Stimulated activated naive CD4-positive, alpha-beta T cell (primary cell): ENCODE measurements around the gene LIMCH1.

ENCODE experiments used
- DNase-seq, 6 experiments: peaks; one replicate each; lab custom pipeline; 2025; lab: John Stamatoyannopoulos, UW

LIMCH1 gene

DNA sequence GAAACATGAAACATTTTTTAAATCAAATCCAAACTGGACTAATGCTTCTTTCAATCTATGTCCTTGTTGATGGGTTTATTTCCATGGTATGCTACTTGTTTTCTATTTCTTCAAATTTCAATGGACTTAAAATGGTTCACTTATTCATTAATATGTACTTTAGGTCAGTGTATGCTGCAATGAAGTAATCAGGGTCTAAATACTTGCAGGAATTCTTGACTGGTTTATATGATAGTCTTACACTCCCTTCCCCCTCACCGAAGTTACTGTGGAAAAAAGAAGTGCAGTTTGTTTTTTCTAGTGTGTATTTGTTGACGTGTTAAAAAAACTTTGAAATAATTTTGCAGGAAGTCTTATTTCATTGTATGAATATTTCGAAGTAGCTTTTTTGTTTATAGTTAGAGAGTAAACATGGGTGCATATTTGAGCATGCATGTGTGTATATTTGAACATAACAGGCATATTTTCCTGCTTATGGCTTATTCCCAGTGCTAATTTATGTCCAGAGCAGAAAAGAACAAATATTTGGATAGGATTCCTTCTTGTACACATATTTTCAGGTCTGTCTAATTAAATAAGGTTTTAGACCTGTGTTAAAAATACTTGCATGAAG, 65.0 kb downstream of the LIMCH1 start:
- no peak for DNase-seq

DNA sequence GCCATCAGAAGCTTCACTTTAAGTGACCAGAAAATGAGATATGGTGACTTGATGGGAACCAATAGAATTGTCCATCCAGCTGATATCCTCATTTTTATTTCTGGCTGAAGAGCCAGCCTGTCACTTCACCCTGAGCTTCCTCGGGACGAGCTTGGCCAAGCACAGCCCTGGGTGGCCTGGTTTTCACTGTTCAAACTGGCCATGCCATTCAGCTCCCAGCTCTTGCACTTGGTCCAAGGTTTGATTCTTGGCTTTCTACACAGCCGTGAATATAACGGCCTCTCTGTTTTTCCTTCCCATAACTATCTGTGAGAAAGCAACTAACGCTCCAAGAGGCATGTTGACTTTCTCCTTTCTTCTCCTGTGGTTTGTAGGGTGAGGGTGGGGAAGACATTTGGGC, 71.9 kb downstream of the LIMCH1 start:
- DNase-seq, result no peak

GRCh38 chr4:41610474-41610873, 72.5 kb downstream of the LIMCH1 start:
- DNase-seq, result no peak

DNA sequence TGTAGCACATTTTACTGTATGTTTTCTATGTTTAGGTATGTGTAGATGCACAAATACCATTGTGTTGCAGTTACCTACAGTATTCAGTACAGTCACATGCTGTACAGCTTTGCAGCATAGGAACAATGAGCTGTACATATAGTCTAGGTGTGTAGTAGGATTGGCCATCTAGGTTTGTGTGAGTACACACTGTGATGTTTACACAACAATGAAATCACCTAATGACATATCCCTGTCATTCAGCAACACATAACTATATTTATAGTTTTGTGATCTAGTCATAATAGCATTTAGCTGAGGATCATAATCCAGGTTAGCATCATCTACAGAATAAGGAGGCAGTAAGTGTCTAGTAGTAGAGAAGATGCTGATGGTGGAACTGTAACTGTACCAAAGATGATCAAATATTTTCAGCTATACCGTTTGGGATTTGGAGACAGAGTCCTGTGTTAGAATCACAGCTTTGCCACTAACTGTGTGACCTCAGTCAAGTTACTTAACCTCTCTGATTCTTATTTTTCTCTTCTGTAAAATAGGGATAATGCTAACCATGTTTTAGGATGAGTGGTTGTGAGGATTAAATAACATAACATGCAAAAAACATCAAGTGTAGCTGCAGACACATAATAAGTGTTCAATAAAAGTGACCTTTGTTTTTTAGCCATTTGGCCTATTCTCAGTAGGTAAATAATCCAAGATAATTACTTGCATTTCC, 73.3 kb downstream of the LIMCH1 start:
- no peak for DNase-seq

GRCh38 chr4:41611881-41612871, 74.2 kb downstream of the LIMCH1 start:
- no peak for DNase-seq

GRCh38 chr4:41613386-41613785, 75.4 kb downstream of the LIMCH1 start:
- DNase-seq, result no peak

- no peak for DNase-seq
Observed at GRCh38 chr4:41613821-41614220, 75.9 kb downstream of the LIMCH1 start.

DNA sequence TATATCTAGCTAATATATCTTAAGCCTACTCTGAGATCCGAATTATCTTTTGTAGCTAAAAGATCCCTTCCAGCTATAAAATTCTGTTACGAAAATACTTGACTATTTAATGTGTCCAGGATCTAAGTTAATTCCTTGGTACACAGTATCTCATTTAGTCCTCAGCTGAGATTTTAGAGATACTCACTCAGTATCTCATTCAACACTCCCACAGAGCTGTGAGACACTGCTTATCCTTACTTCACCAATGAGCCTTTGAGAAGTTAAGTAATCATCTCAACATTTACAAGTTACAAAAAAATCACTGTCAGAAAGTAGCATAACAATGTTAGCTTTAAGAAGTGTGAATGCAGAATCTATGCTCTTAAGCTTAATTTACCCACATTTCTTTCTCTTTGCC, 76.6 kb downstream of the LIMCH1 start:
- DNase-seq, result no peak

DNA sequence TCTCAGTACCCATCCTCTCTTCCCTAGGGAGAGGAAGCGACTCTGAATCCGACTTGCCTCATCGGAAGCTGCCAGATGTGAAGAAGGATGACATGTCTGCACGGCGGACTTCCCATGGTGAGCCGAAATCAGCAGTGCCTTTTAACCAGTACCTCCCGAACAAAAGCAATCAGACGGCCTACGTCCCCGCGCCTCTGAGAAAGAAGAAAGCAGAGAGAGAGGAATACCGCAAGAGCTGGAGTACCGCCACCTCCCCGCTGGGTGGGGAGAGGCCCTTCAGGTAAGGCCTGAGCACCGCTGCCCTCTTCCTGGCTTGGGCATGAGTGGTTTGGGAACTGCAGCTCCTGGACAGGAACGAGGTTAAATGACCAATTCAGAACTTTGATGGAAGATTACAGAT, 81.2 kb downstream of the LIMCH1 start:
- DNase-seq, result no peak

DNA sequence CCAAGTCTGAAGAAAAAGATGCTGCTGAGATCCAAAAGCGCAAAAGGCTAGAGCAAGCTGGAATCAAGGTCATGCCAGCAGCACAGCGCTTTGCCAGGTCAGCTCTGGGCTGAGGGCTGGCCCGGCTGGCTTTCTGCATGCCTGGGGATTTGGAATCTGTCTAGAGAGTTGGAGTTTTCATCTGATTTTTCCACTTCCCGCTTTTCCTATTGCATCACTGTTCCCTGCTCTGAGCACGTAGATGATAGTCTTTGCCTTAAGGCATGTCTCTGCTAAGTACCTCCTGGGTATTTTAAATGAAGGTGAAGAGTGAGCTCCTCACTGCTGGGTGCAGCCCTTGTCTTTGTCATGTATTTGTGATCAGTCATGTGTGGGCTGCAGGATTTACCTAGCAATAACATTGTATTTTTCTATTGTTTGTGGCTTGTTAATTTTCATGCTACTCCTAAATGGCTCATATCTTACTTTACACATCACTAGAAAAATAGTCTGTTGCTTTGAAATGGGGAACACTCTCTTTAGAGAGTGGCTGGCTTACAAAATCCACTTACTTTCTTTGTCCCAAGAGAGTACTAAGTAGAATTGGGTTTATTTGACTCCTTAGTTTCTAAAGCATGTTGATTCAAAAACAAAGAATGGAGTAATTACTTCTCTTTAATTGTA, 82.8 kb downstream of the LIMCH1 start:
- DNase-seq, result no peak

DNA sequence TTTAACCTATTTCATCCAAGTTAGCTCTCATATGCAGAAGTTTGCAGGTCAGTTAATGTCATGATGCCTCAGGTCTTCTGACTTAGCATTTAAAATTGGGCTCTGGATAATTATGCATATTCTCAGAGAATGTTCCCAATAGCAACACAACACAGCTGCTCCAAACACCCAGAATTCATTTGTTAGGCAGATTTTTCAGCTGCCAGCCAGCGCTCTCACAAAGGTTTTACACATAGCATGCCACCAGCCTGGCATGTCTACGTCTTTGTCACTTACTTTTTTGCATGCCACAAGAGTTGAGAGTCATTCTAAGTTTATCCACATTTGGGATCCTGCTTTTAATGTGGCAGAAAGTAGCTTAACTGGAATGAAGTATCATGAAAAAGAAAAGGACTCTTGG, 84.8 kb downstream of the LIMCH1 start:
- no peak for DNase-seq

DNA sequence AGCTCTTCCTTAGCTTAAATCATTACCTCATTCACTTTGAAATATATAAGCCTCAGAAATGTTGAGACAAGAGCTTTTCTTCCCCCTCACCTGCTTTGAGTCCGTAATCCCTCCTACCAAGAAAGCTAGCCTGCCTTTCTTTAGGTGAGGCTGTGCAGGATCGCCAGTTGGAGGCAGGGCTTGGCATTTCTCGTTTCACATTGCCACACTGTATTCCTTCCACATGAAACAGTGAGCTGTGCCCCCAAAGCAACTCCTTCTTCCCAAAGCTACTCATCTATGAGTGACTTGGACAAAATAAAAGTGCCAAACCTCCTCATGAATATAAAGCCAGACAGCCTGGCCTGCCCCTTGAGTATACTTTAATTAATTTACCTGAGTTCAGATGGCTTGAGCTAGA, 86.8 kb downstream of the LIMCH1 start:
- no peak for DNase-seq

DNA sequence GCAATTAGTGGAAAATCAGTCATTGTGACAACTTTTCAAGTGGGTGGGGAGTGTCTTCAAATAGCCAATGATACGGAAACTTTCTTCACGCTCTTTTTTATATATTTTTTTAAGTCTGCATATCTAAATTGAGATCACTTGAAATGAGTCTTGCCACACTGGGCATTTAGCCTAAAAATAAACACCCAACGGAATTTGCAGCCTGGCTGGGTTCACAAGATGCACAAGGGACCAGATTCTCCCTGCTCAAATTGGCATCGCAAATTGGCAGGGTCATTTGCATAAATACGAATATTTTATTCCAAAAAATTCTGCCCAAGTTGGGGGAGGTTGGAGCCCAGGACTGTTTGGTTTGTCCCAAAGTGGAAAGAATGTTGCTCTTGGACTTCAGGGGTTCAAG, 87.6 kb downstream of the LIMCH1 start:
- DNase-seq, result no peak

DNA sequence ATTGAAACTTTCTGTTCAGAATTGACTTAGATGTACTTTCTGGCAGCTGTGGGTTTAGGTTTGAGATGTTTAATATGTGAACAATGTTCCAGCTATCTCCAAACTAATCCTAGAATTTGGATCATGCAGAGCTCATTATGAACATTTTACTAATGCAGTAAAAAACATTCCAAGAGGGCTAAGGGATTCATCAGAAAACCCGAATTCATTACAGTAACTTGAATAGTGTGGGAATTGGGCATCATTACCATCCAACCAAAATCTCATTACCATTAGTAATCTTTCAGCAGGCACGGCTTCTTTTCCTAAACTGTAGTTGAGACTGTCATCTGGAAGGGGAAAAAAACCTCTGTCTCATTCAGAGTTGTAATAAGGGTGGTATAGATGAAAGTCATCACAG, 91.0 kb downstream of the LIMCH1 start:
- no peak for DNase-seq

DNA sequence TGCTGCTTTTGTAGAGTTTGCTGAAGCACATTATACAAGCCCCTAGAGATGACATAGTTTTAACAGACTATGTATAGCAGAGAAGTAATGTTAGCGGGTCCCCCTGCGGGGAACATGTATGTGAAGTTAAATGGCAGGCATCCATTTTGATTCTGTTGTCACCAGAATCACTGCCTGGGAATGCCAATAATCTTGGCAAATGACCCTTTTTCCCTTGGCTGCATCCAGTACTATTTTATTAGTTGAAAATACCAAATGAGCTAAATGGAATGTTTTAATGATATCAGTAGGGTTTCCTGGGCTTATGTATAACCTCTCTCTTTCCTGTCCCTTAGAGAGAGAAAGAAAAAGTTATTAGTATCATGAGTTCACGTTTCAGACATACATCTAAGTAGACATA, 93.6 kb downstream of the LIMCH1 start:
- no peak for DNase-seq

DNA sequence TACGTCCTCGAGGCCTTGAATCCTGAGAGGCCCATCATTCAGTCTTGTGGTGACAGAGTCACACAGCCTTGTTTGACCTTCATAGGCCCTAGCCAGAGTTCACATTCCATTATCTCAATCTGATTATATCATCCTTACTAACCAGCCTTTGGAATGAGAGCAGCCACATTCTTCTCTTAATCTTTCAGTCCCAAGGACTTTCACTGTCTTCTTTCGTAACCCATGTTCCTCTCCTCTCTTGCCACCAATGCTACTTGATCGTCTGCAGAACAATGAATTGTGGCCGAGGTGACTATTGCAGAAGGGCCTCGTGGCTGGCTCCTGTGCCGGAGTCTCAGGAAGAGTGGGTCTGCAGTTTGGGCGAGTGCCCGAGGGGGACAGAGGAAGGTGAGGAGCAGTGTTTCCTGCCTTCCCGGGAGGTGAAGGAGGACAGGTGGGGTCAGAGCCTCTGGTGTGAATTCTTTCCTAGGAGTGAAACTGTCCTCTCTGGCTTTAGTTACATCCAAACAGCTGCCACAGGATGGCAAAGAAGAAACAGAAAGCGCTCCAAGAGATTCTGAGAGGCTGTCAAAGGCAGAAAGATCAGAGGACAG, 94.6 kb downstream of the LIMCH1 start:
- no peak for DNase-seq

DNA sequence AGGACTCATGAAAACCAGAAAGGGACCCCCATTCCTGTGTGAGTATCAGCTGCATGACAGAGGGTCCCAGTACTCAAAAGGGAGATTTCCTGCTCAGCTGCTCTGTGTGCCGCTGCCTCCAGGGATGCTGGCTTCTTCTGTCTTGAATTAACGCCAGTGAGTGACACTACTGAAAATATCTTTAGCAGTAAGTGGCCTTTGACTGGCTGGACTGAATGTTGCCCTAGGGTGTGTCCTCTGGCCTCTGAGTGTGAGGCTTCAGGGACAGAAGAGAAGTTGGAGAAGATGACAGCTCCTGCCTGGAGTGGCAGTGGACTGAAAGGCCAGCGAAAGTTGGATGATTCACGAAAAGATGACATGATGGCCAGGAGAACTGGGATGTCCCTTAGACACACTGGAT, 95.4 kb downstream of the LIMCH1 start:
- no peak for DNase-seq

DNA sequence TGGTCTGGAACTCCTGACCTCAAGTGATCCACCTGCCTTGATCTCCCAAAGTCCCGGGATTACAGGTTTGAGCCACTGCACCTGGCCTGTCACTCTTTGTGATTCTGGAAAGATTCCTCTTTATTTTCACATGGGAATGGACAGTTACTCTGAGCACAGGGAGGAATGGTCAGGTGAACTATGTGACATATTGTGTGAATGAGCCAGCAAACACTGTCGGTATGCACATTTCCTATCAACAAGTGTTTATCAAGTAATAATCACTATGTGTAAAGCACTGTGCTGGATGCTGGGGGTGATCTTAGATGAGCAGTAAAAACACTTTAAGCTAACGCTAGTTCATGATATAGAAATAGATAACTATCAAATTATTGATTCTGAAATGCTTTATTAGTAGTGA, 97.5 kb downstream of the LIMCH1 start:
- DNase-seq, result no peak

DNA sequence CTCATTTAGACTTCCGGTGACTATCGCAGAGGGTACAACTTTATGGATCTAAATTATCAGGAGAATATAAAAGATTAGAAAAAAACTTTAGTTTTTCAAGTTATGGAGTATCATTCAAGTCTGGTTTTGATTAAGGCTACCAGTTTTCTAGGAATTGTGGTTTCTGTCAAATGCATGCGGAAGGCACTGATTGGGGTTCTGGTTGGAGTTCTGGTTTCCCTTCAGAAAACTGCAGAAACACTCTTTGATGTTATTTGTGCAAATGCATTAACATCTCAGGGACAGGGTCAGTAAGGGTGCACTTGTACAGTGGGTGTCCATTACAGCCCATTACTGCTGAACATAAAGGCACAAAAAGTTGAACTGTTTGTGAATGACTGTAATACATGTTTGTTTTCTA, 100.2 kb downstream of the LIMCH1 start:
- DNase-seq, result no peak

DNA sequence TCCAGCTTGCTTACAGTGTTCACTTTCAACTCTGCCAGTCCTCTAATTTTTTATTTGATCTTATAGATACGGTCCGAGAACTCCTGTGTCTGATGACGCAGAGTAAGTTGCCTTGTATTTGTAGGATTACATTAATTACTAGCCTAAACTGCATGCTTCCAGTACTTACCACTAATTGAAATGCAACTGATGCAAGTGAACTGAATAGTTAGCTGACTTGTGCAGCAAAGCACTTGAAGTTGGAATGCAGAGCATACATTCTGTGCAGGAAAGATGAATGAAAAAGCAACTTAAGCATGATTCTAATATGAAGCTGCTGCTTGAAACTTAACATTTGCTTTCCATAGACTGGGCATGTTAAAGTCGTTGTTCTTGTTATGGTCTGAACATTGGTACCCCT, 100.9 kb downstream of the LIMCH1 start:
- no peak for DNase-seq

GRCh38 chr4:41639291-41639690, 101.3 kb downstream of the LIMCH1 start:
- DNase-seq, result no peak

DNA sequence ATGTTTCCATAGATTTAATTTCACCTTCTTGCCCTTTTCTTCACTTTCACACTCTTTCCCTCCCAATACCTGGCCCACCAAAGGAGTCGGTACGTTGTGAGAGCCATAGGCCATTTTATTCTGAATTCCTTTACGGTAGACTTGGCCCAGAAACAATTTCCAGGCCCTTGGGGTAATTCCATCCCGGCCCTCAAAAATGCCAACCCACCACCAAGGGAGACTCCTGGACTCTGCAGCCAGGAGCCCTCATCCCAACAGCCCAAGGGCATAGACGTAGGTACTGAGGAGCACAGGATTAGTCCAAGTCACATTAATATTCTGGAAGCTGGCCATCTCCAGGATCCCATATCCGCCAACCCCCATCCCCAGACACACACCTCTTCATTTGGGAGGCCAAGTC, 102.9 kb downstream of the LIMCH1 start:
- no peak for DNase-seq
